ENCODE data around the gene CAMTA1.

GRCh38 chr1:7684861-7685635 is 899.8 kb downstream of the CAMTA1 start:
- TF ChIP-seq CTCF (IDR thresholded peaks at IDR 0.05): no peak
- TF ChIP-seq POLR2AphosphoS5 (IDR thresholded peaks at IDR 0.05): no peak
- TF ChIP-seq POLR2A (IDR thresholded peaks at IDR 0.05): no peak
